HUES48 (cell line): Measurements from ENCODE around the gene ANKS1B.
A peak's percentile ranks its signal among the peaks of the same experiment; 100 is the strongest.

Experiments
- H3K27ac ChIP-seq: one replicate; pipeline ENCODE4 v1.7.0; 2013; ENCODE audit warnings: low read depth, low read length, inconsistent platforms
- H3K27me3 ChIP-seq: 2 replicates; pipeline ENCODE4 v1.6.1; 2013; ENCODE audit warnings: mild to moderate bottlenecking, low read length; ENCODE audit not compliant: control insufficient read depth, insufficient read depth
- H3K36me3 ChIP-seq: 2 replicates; pipeline ENCODE4 v1.6.1; 2013; ENCODE audit warnings: low read length; ENCODE audit not compliant: control insufficient read depth, insufficient read depth
- H3K4me1 ChIP-seq: 2 replicates; pipeline ENCODE4 v1.6.1; 2013; ENCODE audit warnings: mild to moderate bottlenecking, low read length; ENCODE audit not compliant: control insufficient read depth, insufficient read depth
- H3K4me3 ChIP-seq: 2 replicates; pipeline ENCODE4 v1.5.1; 2013; ENCODE audit warnings: mild to moderate bottlenecking, low read depth, low read length
- H3K9ac ChIP-seq: 2 replicates; pipeline ENCODE4 v1.6.1; 2013; ENCODE audit warnings: mild to moderate bottlenecking, low read depth, low read length, moderate library complexity
- H3K9me3 ChIP-seq: 2 replicates; pipeline ENCODE4 v1.6.1; 2013; ENCODE audit warnings: low read length; ENCODE audit not compliant: control insufficient read depth, insufficient read depth

The ANKS1B gene

GRCh38 chr12:98821866-98822265, 1162.9 kb downstream of the ANKS1B start:
- H3K4me3 ChIP-seq, result no peak overlapping the region
- H3K27me3 ChIP-seq, result no peaks in the 10 kb centered on the region
- H3K27ac ChIP-seq, result no peak overlapping the region
- no peaks in the 10 kb centered on the region for H3K9me3 ChIP-seq
- H3K4me1 ChIP-seq, result peaks cover 29% of the 10 kb centered on the region
- H3K9ac ChIP-seq, result no peak overlapping the region
- no peaks in the 10 kb centered on the region for H3K36me3 ChIP-seq

- Histone ChIP-seq H3K27ac (no peak overlapping the region), H3K4me1 (peaks cover 29% of the 10 kb centered on the region), H3K9ac (no peak overlapping the region), H3K27me3 (no peaks in the 10 kb centered on the region), H3K4me3 (no peak overlapping the region), H3K36me3 (no peaks in the 10 kb centered on the region), H3K9me3 (no peaks in the 10 kb centered on the region)
Observed at GRCh38 chr12:98821232-98821631, 1163.5 kb downstream of the ANKS1B start.

DNA sequence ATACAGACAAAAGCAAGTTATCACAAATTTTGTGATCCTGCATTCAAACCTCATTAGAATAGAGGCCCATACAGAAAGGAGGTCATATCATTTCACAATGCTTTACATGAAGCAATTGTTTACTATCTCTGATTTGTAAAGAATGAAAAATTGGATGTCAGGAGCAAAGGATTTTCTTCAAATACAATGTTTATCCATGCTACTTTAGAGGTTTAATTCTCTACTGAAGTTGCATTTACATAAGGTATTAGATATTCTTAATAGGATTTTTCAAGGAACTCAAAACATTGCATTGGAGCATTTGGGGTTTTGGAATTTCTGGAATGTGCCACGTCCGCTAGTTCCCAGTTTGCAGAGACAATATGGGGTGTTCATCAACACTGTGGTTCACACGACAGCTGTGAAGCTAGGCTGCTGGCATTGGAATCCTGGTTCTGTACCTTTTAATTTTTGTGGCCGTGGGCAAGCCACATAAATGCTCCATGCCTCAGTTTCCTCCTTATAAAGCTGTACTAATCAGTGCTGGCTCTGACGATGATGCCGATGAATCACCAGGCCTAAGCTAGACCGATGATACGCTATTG, 1164.8 kb downstream of the ANKS1B start:
- H3K27ac ChIP-seq, result peak overlapping the region; percentile 14
- H3K27me3 ChIP-seq, result no peaks in the 10 kb centered on the region
- H3K36me3 ChIP-seq, result no peaks in the 10 kb centered on the region
- H3K9ac ChIP-seq, result no peak overlapping the region
- no peaks in the 10 kb centered on the region for H3K9me3 ChIP-seq
- no peak overlapping the region for H3K4me3 ChIP-seq
- H3K4me1 ChIP-seq, result peaks cover 29% of the 10 kb centered on the region

DNA sequence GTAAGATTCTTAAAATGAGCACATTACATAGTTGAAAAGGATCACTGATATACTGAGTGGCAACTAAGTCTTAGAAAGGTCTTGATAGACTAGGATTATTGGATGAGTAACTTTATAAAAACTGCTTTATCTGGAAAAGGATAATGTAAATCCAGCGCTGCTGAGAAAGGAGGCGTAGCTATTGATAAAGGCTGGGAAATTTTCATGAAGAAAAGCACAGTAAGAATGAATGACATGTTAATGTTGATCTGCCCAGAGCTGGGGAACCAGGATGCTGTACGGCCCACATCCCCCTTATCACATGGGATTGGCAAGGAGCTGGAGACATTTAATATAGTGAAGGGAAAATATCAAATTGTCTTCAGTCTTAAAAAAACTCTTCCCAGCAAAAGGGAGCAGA, 1165.7 kb downstream of the ANKS1B start:
- Histone ChIP-seq H3K36me3 (no peaks in the 10 kb centered on the region), H3K4me3 (no peak overlapping the region), H3K27me3 (no peaks in the 10 kb centered on the region), H3K9me3 (no peaks in the 10 kb centered on the region), H3K9ac (no peak overlapping the region), H3K4me1 (peaks cover 22% of the 10 kb centered on the region), H3K27ac (no peak overlapping the region)

GRCh38 chr12:98818239-98818638, 1166.5 kb downstream of the ANKS1B start:
- Histone ChIP-seq H3K4me3 (no peak overlapping the region), H3K27me3 (no peaks in the 10 kb centered on the region), H3K36me3 (no peaks in the 10 kb centered on the region), H3K27ac (no peak overlapping the region), H3K9ac (no peak overlapping the region), H3K4me1 (peaks cover 20% of the 10 kb centered on the region), H3K9me3 (no peaks in the 10 kb centered on the region)

DNA sequence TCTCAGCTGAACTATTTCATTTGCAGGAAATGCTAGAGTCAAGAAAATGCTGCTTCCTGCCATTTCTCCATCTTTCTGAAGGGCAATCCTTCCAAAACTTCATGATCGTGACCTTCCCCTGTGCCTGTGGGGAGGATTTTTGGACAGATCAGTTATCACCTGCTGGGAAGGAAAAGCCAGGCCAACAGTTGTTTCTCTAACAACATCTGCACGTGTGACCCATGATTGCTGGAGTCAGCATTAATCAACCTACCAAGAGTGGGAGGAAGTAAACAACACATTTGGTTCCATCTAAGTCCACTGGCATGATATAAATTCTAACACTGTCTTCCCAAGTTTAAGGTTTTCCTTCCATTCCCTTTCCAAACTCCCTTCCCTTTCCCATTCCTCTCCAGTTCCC, 1167.0 kb downstream of the ANKS1B start:
- Histone ChIP-seq H3K4me3 (no peak overlapping the region), H3K9me3 (no peaks in the 10 kb centered on the region), H3K27ac (no peak overlapping the region), H3K9ac (no peak overlapping the region), H3K27me3 (no peaks in the 10 kb centered on the region), H3K4me1 (peaks cover 20% of the 10 kb centered on the region), H3K36me3 (no peaks in the 10 kb centered on the region)

GRCh38 chr12:98816720-98817119, 1168.0 kb downstream of the ANKS1B start:
- no peak overlapping the region for H3K27ac ChIP-seq
- no peaks in the 10 kb centered on the region for H3K9me3 ChIP-seq
- H3K36me3 ChIP-seq, result no peaks in the 10 kb centered on the region
- no peaks in the 10 kb centered on the region for H3K27me3 ChIP-seq
- peaks cover 20% of the 10 kb centered on the region for H3K4me1 ChIP-seq
- no peak overlapping the region for H3K4me3 ChIP-seq
- H3K9ac ChIP-seq, result no peak overlapping the region

- Histone ChIP-seq H3K36me3 (no peaks in the 10 kb centered on the region), H3K9ac (no peak overlapping the region), H3K4me1 (no peaks in the 10 kb centered on the region), H3K9me3 (no peaks in the 10 kb centered on the region), H3K27me3 (no peaks in the 10 kb centered on the region), H3K4me3 (no peak overlapping the region), H3K27ac (no peak overlapping the region)
Observed at GRCh38 chr12:98814254-98814653, 1170.5 kb downstream of the ANKS1B start.

DNA sequence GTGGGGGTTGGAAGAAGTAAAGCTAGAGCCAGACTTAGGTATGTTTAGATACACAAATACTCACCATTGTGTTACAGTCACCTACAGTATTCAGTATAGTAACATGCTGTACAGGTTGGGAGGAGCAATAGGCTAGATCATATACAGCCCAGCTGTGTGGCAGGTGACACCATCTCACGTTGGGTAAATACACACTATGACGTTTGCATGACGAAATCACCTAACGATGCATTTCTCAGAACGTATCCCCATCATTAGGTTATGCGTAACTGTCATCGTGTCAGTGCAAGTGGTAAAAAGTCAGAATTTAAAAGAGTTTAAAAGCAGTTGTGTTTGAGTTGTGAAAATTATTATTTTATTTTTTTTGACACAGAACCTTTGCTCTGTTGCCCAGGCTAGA, 1172.5 kb downstream of the ANKS1B start:
- Histone ChIP-seq H3K9me3 (no peaks in the 10 kb centered on the region), H3K27ac (no peak overlapping the region), H3K4me3 (no peak overlapping the region), H3K27me3 (no peaks in the 10 kb centered on the region), H3K9ac (no peak overlapping the region), H3K36me3 (no peaks in the 10 kb centered on the region), H3K4me1 (no peaks in the 10 kb centered on the region)

GRCh38 chr12:98808243-98808875, 1176.4 kb downstream of the ANKS1B start:
- H3K9ac ChIP-seq, result no peak overlapping the region
- H3K27me3 ChIP-seq, result no peaks in the 10 kb centered on the region
- H3K36me3 ChIP-seq, result no peaks in the 10 kb centered on the region
- H3K9me3 ChIP-seq, result no peaks in the 10 kb centered on the region
- no peak overlapping the region for H3K27ac ChIP-seq
- H3K4me3 ChIP-seq, result no peak overlapping the region
- no peaks in the 10 kb centered on the region for H3K4me1 ChIP-seq

DNA sequence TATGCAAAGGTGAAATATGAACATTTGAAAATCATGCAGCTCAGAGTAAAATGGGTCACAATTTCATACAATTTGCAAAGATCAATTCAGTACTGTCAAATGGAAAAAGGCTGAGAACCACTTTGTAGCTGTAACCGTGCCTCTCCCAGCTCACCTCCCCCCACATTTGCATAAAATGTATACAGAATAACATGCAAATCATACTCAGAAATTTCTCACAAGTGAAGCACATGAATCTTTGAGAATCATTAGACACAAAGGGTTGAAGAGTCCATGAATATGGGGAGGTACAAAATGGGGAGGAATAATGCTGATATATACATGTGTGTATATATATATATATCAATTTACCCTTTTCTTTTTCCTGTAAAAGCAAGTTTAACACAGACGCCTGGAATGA, 1177.5 kb downstream of the ANKS1B start:
- Histone ChIP-seq H3K4me1 (no peaks in the 10 kb centered on the region), H3K9me3 (no peaks in the 10 kb centered on the region), H3K27me3 (no peaks in the 10 kb centered on the region), H3K9ac (no peak overlapping the region), H3K4me3 (no peak overlapping the region), H3K27ac (no peak overlapping the region), H3K36me3 (no peaks in the 10 kb centered on the region)
